Fibroblast of peridontal ligament (primary cell): ENCODE data around the gene NPBWR2.

ENCODE experiments used
- DNase-seq: peaks from one replicate; pipeline ENCODE4 v3.0.0-alpha.2; 2010; ENCODE audit errors: extremely low read depth

The NPBWR2 gene

GRCh38 chr20:64106981-64107735 is at the start of gene NPBWR2:
NPBWR2 (minus strand) TSS chr20:64107565; CDS start chr20:64106831, 734 bp downstream.
- no peak for DNase-seq

GRCh38 chr20:64156136-64156885 is 48.9 kb upstream of the NPBWR2 start:
- no peak for DNase-seq

- DNase-seq, result no peak
These were observed 48.1 kb upstream of the NPBWR2 start for GRCh38 chr20:64155258-64156135.

- no peak for DNase-seq
These were observed 47.4 kb upstream of the NPBWR2 start for GRCh38 chr20:64154590-64155257.

- no peak for DNase-seq
These were observed 46.7 kb upstream of the NPBWR2 start for GRCh38 chr20:64153861-64154589.

- DNase-seq, result no peak
These were observed 46.0 kb upstream of the NPBWR2 start for GRCh38 chr20:64153410-64153809.

- no peak for DNase-seq
These were observed 45.5 kb upstream of the NPBWR2 start for GRCh38 chr20:64152906-64153305.

- no peak for DNase-seq
These were observed 44.5 kb upstream of the NPBWR2 start for GRCh38 chr20:64151633-64152530.

- no peak for DNase-seq
These were observed 43.6 kb upstream of the NPBWR2 start for GRCh38 chr20:64150756-64151632.

- no peak for DNase-seq
These were observed 42.6 kb upstream of the NPBWR2 start for GRCh38 chr20:64149809-64150560.

- DNase-seq, result no peak
These were observed 41.8 kb upstream of the NPBWR2 start for GRCh38 chr20:64149141-64149540.

GRCh38 chr20:64148581-64148980 is 41.2 kb upstream of the NPBWR2 start:
- no peak for DNase-seq

- no peak for DNase-seq
These were observed 39.6 kb upstream of the NPBWR2 start for GRCh38 chr20:64146936-64147477.

GRCh38 chr20:64146301-64146935 is 39.1 kb upstream of the NPBWR2 start:
- DNase-seq, result no peak

- DNase-seq, result no peak
These were observed 38.3 kb upstream of the NPBWR2 start for GRCh38 chr20:64145458-64146300.

- no peak for DNase-seq
These were observed 37.0 kb upstream of the NPBWR2 start for GRCh38 chr20:64144144-64144912.
